Karpas-422 (cell line): ENCODE measurements around the gene RIC8B. TPM values are rescaled to one million over a fixed set of nuclear protein-coding genes. Genes with fewer than 3 reads are reported as not detected.

Experiments
- DNase-seq: peaks from one replicate; pipeline ENCODE4 v3.0.0-alpha.2; 2015
- H2AFZ ChIP-seq: fragments of 200-600 bp; sonication (generic); 2 replicates; pipeline ENCODE4 v1.6.1; 2014; ENCODE audit warnings: antibody characterized with exemption, low read length, mixed read lengths
- H3K27ac ChIP-seq: fragments of 200-600 bp; sonication (generic); 2 replicates; pipeline ENCODE4 v1.5.1; 2014; ENCODE audit warnings: mild to moderate bottlenecking, low read length, moderate library complexity
- H3K27me3 ChIP-seq: fragments of 200-600 bp; sonication (generic); 2 replicates; pipeline ENCODE4 v1.6.1; 2014; ENCODE audit warnings: low read length, mixed read lengths
- H3K36me3 ChIP-seq: fragments of 200-600 bp; sonication (generic); 2 replicates; pipeline ENCODE4 v1.6.1; 2014; ENCODE audit warnings: low read length, mixed read lengths; ENCODE audit not compliant: insufficient read depth
- H3K4me1 ChIP-seq: fragments of 200-600 bp; sonication (generic); 2 replicates; pipeline ENCODE4 v1.6.1; 2014; ENCODE audit warnings: mild to moderate bottlenecking, low read length, mixed read lengths
- H3K4me2 ChIP-seq: fragments of 200-600 bp; sonication (generic); 2 replicates; pipeline ENCODE4 v1.6.1; 2014; ENCODE audit warnings: low read length, low read depth, mild to moderate bottlenecking; ENCODE audit not compliant: poor library complexity, severe bottlenecking
- H3K4me3 ChIP-seq: fragments of 200-600 bp; sonication (generic); 2 replicates; pipeline ENCODE4 v1.5.1; 2014; ENCODE audit warnings: mild to moderate bottlenecking, antibody characterized with exemption, low read length, mixed read lengths
- H3K79me2 ChIP-seq: fragments of 200-600 bp; sonication (generic); 2 replicates; pipeline ENCODE4 v1.6.1; 2014; ENCODE audit warnings: mild to moderate bottlenecking, low read length, mixed read lengths
- H3K9ac ChIP-seq: fragments of 200-600 bp; sonication (generic); 2 replicates; pipeline ENCODE4 v1.6.0; 2014; ENCODE audit warnings: low read length
- H3K9me2 ChIP-seq: fragments of 200-600 bp; sonication (generic), shearing (Covaris generic); replicated peaks from 2 replicates; pipeline ENCODE4 v1.6.0; 2014; ENCODE audit warnings: mild to moderate bottlenecking, low read length, moderate library complexity; ENCODE audit not compliant: insufficient read depth
- H3K9me3 ChIP-seq: fragments of 300-700, 200-600 bp; sonication (generic); 2 replicates; pipeline ENCODE4 v1.6.1; 2014; ENCODE audit warnings: low read length, mixed read lengths
- H4K20me1 ChIP-seq: fragments of 200-600 bp; sonication (generic); 2 replicates; pipeline ENCODE4 v1.6.1; 2014; ENCODE audit warnings: mild to moderate bottlenecking, antibody characterized with exemption, low read length, low read depth; ENCODE audit not compliant: insufficient read depth
- total RNA-seq: library from RNA; depleted of rRNA; stranded (reverse); fragments of >200 nt; shearing (Covaris generic); gene quantifications from 2 replicates; pipeline ENCODE4 v1.2.3, GENCODE V29; 2014; ENCODE audit warnings: low replicate concordance

The RIC8B gene
- total RNA-seq, 1 experiment from 2014 or later: not detected

GRCh38 chr12:106801830-106802533 lies 27.5 kb downstream of the RIC8B start:
- H3K27ac ChIP-seq: no peak overlapping the region
- no peaks in the 10 kb centered on the region for H3K36me3 ChIP-seq
- H3K4me3 ChIP-seq: no peak overlapping the region
- H3K9me2 ChIP-seq: no peaks in the 10 kb centered on the region
- no peak overlapping the region for H2AFZ ChIP-seq
- no peaks in the 10 kb centered on the region for H4K20me1 ChIP-seq
- DNase-seq: no peak
- no peaks in the 10 kb centered on the region for H3K9me3 ChIP-seq
- H3K79me2 ChIP-seq: no peaks in the 10 kb centered on the region
- no peaks in the 10 kb centered on the region for H3K4me1 ChIP-seq
- H3K9ac ChIP-seq: no peak overlapping the region
- no peak overlapping the region for H3K4me2 ChIP-seq
- H3K27me3 ChIP-seq: no peaks in the 10 kb centered on the region

- Histone ChIP-seq H3K27ac (no peak overlapping the region), H3K9me3 (no peaks in the 10 kb centered on the region), H3K4me3 (no peak overlapping the region), H3K9ac (no peak overlapping the region), H3K4me1 (no peaks in the 10 kb centered on the region), H2AFZ (no peak overlapping the region), H3K27me3 (no peaks in the 10 kb centered on the region), H3K9me2 (no peaks in the 10 kb centered on the region), H3K79me2 (no peaks in the 10 kb centered on the region), H3K4me2 (no peak overlapping the region), H4K20me1 (no peaks in the 10 kb centered on the region), H3K36me3 (no peaks in the 10 kb centered on the region)
- no peak for DNase-seq
These were observed 30.2 kb downstream of the RIC8B start for GRCh38 chr12:106804668-106805067.

GRCh38 chr12:106814714-106815113 lies 40.2 kb downstream of the RIC8B start:
- no peaks in the 10 kb centered on the region for H3K79me2 ChIP-seq
- H4K20me1 ChIP-seq: no peaks in the 10 kb centered on the region
- no peak overlapping the region for H3K27ac ChIP-seq
- no peak for DNase-seq
- no peak overlapping the region for H2AFZ ChIP-seq
- H3K36me3 ChIP-seq: no peaks in the 10 kb centered on the region
- H3K9me2 ChIP-seq: no peaks in the 10 kb centered on the region
- H3K9me3 ChIP-seq: no peaks in the 10 kb centered on the region
- no peak overlapping the region for H3K9ac ChIP-seq
- no peaks in the 10 kb centered on the region for H3K4me1 ChIP-seq
- no peak overlapping the region for H3K4me3 ChIP-seq
- H3K27me3 ChIP-seq: no peaks in the 10 kb centered on the region
- H3K4me2 ChIP-seq: no peak overlapping the region

GRCh38 chr12:106815741-106816140 lies 41.3 kb downstream of the RIC8B start:
- Histone ChIP-seq H3K9ac (no peak overlapping the region), H4K20me1 (no peaks in the 10 kb centered on the region), H2AFZ (no peak overlapping the region), H3K4me3 (no peak overlapping the region), H3K4me2 (no peak overlapping the region), H3K9me2 (no peaks in the 10 kb centered on the region), H3K36me3 (no peaks in the 10 kb centered on the region), H3K79me2 (no peaks in the 10 kb centered on the region), H3K27me3 (no peaks in the 10 kb centered on the region), H3K9me3 (no peaks in the 10 kb centered on the region), H3K4me1 (no peaks in the 10 kb centered on the region), H3K27ac (no peak overlapping the region)
- no peak for DNase-seq

GRCh38 chr12:106816231-106816630 lies 41.7 kb downstream of the RIC8B start:
- Histone ChIP-seq H2AFZ (no peak overlapping the region), H3K4me1 (no peaks in the 10 kb centered on the region), H3K27me3 (no peaks in the 10 kb centered on the region), H3K79me2 (no peaks in the 10 kb centered on the region), H3K9me2 (no peaks in the 10 kb centered on the region), H3K9me3 (no peaks in the 10 kb centered on the region), H4K20me1 (no peaks in the 10 kb centered on the region), H3K4me3 (no peak overlapping the region), H3K27ac (no peak overlapping the region), H3K36me3 (no peaks in the 10 kb centered on the region), H3K9ac (no peak overlapping the region), H3K4me2 (no peak overlapping the region)
- DNase-seq: no peak

- H3K36me3 ChIP-seq: no peaks in the 10 kb centered on the region
- no peaks in the 10 kb centered on the region for H3K27me3 ChIP-seq
- H3K4me3 ChIP-seq: no peak overlapping the region
- H3K79me2 ChIP-seq: no peaks in the 10 kb centered on the region
- no peak overlapping the region for H3K4me2 ChIP-seq
- H2AFZ ChIP-seq: no peak overlapping the region
- DNase-seq: no peak
- H3K27ac ChIP-seq: no peak overlapping the region
- H3K9me2 ChIP-seq: no peaks in the 10 kb centered on the region
- no peaks in the 10 kb centered on the region for H3K4me1 ChIP-seq
- no peaks in the 10 kb centered on the region for H3K9me3 ChIP-seq
- H4K20me1 ChIP-seq: no peaks in the 10 kb centered on the region
- H3K9ac ChIP-seq: no peak overlapping the region
These were observed 45.5 kb downstream of the RIC8B start for GRCh38 chr12:106819991-106820390.

GRCh38 chr12:106831699-106832098 lies 57.2 kb downstream of the RIC8B start:
- H3K27ac ChIP-seq: no peak overlapping the region
- no peak overlapping the region for H3K4me3 ChIP-seq
- H4K20me1 ChIP-seq: no peaks in the 10 kb centered on the region
- H3K27me3 ChIP-seq: no peaks in the 10 kb centered on the region
- H3K4me1 ChIP-seq: no peaks in the 10 kb centered on the region; the same call in 1 of the 2 replicates
- no peaks in the 10 kb centered on the region for H3K9me2 ChIP-seq
- no peak overlapping the region for H3K4me2 ChIP-seq
- DNase-seq: no peak
- no peak overlapping the region for H2AFZ ChIP-seq
- H3K79me2 ChIP-seq: no peaks in the 10 kb centered on the region
- H3K9me3 ChIP-seq: no peaks in the 10 kb centered on the region
- H3K36me3 ChIP-seq: no peaks in the 10 kb centered on the region
- H3K9ac ChIP-seq: no peak overlapping the region

- Histone ChIP-seq H3K79me2 (no peaks in the 10 kb centered on the region), H3K36me3 (no peaks in the 10 kb centered on the region), H3K9me3 (no peaks in the 10 kb centered on the region), H4K20me1 (no peaks in the 10 kb centered on the region), H2AFZ (no peak overlapping the region), H3K4me1 (no peaks in the 10 kb centered on the region), H3K4me2 (no peak overlapping the region), H3K27ac (no peak overlapping the region), H3K4me3 (no peak overlapping the region), H3K9me2 (no peaks in the 10 kb centered on the region), H3K9ac (no peak overlapping the region), H3K27me3 (no peaks in the 10 kb centered on the region)
- DNase-seq: no peak
These were observed 63.3 kb downstream of the RIC8B start for GRCh38 chr12:106837782-106838181.
